ENCODE results near the gene MAP3K12.
"Not testable (repeated sequence)": the region's sequence is repeated elsewhere in the genome, so short reads cannot be mapped to it uniquely, and the experiment has no call there.

DNA sequence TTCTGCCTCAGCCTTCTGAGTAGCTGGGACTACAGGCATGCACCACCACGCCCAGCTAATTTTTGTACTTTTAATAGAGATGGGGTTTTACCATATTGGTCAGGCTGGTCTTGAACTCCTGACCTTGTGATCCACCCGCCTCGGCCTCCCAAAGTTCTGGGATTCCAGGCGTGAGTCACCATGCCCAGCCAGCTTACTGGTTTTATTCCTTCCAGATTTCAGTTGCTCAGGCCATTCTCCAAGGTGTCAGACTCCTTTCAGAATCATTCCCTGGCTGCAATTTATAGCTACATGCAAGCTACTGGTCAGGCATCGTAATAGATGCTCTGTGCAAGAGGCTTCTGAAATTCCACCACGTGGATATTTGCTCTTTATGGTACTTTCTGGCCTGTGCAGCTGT, 17.8 kb downstream of the MAP3K12 start:
- not testable (repeated sequence) for TF ChIP-seq POLR2A (IDR thresholded peaks at IDR 0.05); POLR2AphosphoS5 (IDR thresholded peaks at IDR 0.05; ENCODE audit: insufficient read depth in 1 of 2, low read depth in 1 of 2)

All from vagina (tissue), 2 donors.